NB4 (cell line): ENCODE measurements around the gene PHPT1.

Experiments
- DNase-seq: peaks from one replicate; pipeline ENCODE4 v3.0.0; 2010; ENCODE audit warnings: low read depth
- H3K4me3 ChIP-seq: one replicate; pipeline ENCODE4 v1.5.1; 2011; ENCODE audit warnings: mild to moderate bottlenecking, low read depth, low read length, moderate library complexity
- MYC ChIP-seq: IDR thresholded peaks from 2 replicates; pipeline ENCODE4 v1.6.1; 2011; ENCODE audit warnings: low read depth, low read length
- POLR2A ChIP-seq: IDR thresholded peaks from 2 replicates; pipeline ENCODE4 v1.6.1; 2011; ENCODE audit warnings: mild to moderate bottlenecking; ENCODE audit not compliant: insufficient read length; ENCODE audit errors: extremely low read depth
- TF ChIP-seq, protein P1 (sequence below): IDR thresholded peaks from 2 replicates; pipeline ENCODE4 v1.6.1; 2011; ENCODE audit warnings: low read depth, low read length
- TF ChIP-seq, protein P2 (sequence below): IDR thresholded peaks from one replicate; pipeline ENCODE4 v1.5.1; 2012; ENCODE audit warnings: low read depth, low read length

PHPT1 gene

DNA sequence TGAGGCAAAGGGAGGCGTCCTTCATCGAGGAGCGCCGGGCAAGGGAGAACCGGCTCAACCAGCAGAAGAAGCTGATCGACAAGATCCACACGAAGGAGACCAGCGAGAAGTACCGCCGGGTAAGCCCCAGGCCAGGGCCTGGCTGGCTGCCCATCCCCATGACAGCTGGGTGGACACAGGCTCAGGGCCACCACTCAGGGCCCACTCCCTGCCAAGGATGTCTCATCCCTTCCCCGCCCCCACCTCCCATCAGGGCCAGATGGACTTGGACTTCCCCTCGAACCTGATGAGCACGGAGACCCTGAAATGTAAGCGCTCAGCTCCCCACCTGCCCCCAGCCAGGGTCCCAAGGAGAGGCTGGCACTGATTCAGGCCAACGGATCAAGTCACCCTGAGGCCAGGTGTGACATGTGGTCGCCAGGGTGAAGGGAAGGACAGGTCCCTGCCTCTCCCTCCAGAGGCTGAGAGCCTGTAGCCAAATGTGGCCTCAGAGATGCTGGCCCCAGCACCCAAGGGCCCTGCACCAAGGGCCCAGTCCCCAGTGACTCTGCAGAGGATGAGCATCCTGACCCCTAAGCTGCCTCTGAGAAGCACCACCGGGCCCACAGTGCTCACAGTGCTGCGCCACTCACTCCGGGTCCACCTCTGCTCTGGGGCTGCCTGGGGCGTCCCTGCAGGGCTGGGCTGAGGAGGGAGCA is 44.6 kb upstream of the PHPT1 start:
- H3K4me3 ChIP-seq, result no peak overlapping the region
- no peak for DNase-seq
- TF ChIP-seq, protein P1, sequence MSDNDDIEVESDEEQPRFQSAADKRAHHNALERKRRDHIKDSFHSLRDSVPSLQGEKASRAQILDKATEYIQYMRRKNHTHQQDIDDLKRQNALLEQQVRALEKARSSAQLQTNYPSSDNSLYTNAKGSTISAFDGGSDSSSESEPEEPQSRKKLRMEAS, result no peak
- TF ChIP-seq POLR2A (no peak), MYC (no peak)
- TF ChIP-seq, protein P2, sequence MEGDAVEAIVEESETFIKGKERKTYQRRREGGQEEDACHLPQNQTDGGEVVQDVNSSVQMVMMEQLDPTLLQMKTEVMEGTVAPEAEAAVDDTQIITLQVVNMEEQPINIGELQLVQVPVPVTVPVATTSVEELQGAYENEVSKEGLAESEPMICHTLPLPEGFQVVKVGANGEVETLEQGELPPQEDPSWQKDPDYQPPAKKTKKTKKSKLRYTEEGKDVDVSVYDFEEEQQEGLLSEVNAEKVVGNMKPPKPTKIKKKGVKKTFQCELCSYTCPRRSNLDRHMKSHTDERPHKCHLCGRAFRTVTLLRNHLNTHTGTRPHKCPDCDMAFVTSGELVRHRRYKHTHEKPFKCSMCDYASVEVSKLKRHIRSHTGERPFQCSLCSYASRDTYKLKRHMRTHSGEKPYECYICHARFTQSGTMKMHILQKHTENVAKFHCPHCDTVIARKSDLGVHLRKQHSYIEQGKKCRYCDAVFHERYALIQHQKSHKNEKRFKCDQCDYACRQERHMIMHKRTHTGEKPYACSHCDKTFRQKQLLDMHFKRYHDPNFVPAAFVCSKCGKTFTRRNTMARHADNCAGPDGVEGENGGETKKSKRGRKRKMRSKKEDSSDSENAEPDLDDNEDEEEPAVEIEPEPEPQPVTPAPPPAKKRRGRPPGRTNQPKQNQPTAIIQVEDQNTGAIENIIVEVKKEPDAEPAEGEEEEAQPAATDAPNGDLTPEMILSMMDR, result no peak

DNA sequence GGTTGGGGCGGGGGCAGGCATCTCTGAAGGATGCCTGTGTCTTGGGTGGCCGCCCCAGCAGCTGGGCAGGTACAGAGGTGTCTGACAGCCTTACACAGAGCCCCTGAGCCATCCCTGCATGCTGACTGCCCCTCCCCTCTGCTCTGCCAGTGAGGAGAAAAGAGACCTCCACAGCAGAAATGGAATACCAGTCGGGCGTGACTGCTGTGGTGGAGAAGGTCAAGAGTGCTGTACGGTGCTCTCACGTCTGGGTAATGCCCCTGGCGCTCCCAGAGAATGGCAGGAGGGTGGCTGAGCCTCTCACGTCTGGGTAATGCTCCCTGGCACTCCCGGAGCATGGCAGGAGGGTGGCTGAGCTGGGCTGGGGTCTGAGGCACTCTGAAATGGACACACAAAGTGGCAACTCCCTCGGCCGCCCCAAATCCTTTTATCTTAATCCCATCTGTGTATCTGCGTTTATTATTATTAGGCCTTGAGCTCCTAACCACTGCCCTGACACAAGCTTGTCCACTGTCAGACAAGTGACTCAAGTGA is 43.9 kb upstream of the PHPT1 start:
- TF ChIP-seq, protein P2, result no peak
- TF ChIP-seq POLR2A (no peak), MYC (no peak)
- TF ChIP-seq, protein P1, result no peak
- H3K4me3 ChIP-seq, result no peak overlapping the region
- no peak for DNase-seq

DNA sequence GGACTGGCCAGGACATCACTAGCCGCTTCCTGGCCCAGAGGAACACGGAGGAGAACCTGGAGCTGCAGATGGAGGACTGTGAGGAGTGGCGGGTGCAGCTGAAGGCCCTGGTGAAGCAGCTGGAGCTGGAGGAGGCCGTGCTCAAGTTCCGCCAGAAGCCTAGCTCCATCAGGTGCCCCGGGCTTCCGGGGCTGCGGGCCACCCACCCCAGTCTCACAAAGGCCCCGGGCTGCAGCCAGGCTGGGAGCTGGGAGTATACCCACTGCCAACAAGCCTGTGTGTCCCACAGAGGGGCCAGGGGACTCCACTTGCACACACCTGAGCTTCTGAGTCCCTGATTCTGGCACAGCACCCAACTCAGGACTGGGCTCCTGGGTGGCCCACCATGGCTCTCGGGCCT is 43.1 kb upstream of the PHPT1 start:
- no peak overlapping the region for H3K4me3 ChIP-seq
- TF ChIP-seq, protein P1, result no peak
- TF ChIP-seq, protein P2, result no peak
- TF ChIP-seq POLR2A (no peak), MYC (no peak)
- no peak for DNase-seq

DNA sequence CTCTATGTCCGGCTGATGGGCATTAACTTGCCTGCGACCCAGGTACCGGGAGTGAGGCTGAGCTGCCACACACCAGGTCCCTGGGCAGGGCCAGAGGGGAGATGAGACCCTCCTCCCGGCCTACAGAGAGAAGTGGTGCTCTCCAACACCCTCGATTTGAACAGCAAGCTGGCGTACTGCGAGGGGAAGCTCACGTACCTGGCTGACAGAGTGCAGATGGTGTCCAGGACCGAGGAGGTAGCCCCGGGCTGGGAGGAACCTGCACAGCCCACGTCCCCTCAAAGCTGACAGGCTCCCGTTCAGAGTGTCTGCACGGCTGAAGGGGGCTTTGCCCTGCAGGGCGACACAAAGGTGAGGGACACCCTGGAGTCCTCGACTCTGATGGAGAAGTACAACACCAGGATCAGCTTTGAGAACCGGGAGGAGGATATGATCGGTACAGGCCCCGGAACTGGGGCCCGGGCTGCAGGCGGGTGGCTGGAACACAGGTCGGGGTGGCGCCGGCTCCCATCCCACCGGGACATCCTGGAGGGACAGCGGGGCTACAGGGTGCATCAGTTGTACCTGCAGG is 42.5 kb upstream of the PHPT1 start:
- DNase-seq, result no peak
- H3K4me3 ChIP-seq, result peak overlapping the region; percentile 64
- TF ChIP-seq, protein P2, result no peak
- TF ChIP-seq, protein P1, result no peak
- TF ChIP-seq MYC (no peak), POLR2A (no peak)

DNA sequence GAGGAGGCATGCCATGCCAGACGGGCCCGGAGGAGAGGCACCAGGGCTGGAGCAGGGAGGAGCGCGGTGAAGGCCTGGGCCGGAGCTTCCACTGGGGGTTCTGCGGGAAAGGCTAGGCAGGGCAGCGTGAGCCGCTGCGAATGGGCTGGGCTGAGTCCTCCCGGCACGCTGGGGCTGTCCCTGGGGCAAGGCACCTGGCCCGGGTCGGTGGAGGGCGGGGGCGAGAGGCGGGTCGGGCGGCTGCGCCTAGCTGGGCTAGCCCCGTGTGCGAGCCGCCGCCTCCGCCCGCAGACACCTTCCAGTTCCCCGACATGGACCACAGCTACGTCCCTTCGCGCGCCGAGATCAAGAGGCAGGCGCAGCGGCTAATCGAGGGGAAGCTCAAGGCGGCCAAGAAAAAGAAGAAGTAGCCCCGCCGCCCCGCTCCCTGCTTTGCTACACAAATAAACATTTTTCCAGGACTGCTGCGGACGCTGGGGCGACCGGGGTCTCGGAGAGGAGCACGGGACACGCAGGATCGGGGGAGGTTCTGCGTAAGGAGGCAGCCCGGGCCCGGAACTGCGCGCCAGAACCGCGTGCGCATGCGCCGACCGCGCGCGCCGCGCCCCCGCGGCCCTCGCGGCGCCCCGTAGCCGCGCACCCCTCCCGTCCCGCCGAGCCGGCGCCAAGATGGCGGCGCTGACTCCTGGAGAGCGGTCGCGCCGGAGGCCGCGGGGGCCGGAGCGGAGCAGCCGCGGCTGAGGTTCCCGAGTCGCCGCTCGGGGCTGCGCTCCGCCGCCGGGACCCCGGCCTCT is 41.7 kb upstream of the PHPT1 start, which contains the start of gene RABL6:
TSS of gene RABL6 (plus strand) at position 668 of the 794 bp plus-strand sequence. CDS start 249 bp downstream, outside the sequence.
- peak; percentile 83 for DNase-seq
- TF ChIP-seq, protein P2, result no peak
- TF ChIP-seq POLR2A, result peak; percentile 78
- TF ChIP-seq MYC, result no peak
- TF ChIP-seq, protein P1, result no peak
- H3K4me3 ChIP-seq, result peak within 1 kb of the TSS; percentile 67
